HL-60/S4 treated with phorbol 12-myristate 13-acetate at 8.2 ng/mL for 4 days and 3 days (cell line): ENCODE results near the gene PTPN14.

Experiments
- in situ Hi-C: fragments of 300-500 bp; cut with MboI; formaldehyde crosslinking; loops from 2 replicates; pipeline ENCODE4 v1.15.0; 2022; ENCODE audit warnings: low sequenced_read_pairs

Gene PTPN14

DNA sequence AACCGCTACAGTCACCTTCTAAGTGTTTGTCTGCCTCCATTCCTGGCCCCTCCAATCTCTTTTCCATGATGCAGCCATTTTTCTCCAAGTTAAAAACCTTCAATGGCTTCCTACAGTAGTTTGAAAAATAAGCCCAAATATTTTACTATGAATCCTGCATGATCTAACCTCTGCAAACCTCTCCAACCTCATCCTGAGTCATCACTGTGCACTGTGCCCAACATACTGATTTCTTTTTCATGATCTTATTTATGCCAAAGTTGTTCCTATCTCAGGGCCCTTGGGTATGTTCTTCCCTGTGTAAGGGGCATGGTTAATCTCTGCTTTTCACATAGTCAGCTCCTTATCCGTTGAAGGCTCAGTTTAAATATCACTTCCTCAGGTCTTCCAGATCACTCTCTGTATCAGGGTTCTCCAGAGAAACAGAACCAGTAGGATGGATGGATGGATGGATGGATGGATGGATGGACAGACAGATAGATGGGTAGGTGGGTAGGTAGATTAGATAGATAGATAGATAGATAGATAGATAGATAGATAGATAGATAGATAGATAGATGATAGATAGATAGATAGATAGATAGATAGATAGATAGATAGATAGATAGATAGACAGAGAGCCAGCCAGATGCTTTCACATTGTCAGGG lies 18.1 kb upstream of the PTPN14 start:
- in situ Hi-C loops: no loop called here

GRCh38 chr1:214568328-214568727 lies 16.9 kb upstream of the PTPN14 start:
- in situ Hi-C loops: no loop called here

DNA sequence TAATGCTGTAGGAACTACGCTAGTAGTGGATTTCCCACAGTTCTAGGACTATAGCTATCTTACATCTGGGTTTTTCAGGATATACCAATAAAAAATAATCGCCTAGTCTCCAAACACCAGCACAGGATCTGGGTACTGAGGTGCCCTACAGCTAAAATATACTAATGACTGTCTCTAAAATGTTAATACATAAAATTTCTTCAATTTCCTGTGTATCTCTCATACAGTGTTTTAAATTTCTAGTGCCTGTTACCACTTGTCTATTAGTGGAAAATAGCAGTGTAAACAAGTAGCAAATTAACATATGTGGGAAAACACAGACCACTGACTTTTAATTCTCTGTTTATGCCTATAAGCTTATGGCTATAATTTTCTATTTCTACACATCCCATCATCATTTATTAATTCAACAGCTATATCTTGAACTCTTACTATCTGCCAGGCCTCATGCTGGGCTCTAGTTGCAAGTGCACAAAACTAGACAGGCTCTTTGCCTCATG lies 16.1 kb upstream of the PTPN14 start:
- in situ Hi-C loops: no loop called here

GRCh38 chr1:214566158-214567104 lies 15.0 kb upstream of the PTPN14 start:
- in situ Hi-C loops: no loop called here

DNA sequence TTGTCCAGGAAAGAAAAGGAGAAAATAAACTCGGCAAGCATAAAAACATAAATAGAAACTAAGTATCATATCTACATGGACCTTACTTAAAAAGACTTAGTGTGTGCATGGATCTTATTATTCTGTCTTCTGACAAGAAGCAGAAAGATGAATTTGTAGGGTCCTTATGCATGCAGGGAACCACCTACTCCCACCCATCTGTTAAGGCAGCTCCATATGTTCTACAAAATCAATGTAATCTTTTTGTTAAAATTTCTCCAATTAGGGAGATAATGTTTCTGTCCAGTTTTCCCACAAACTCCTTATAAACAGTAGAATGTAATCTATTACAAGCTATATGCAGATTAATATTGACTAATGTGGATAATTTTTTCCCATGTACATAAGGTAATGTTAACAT lies 13.9 kb upstream of the PTPN14 start:
- in situ Hi-C loops: no loop called here

- in situ Hi-C loops: no loop called here
These were observed 12.5 kb upstream of the PTPN14 start for GRCh38 chr1:214563881-214564280.

DNA sequence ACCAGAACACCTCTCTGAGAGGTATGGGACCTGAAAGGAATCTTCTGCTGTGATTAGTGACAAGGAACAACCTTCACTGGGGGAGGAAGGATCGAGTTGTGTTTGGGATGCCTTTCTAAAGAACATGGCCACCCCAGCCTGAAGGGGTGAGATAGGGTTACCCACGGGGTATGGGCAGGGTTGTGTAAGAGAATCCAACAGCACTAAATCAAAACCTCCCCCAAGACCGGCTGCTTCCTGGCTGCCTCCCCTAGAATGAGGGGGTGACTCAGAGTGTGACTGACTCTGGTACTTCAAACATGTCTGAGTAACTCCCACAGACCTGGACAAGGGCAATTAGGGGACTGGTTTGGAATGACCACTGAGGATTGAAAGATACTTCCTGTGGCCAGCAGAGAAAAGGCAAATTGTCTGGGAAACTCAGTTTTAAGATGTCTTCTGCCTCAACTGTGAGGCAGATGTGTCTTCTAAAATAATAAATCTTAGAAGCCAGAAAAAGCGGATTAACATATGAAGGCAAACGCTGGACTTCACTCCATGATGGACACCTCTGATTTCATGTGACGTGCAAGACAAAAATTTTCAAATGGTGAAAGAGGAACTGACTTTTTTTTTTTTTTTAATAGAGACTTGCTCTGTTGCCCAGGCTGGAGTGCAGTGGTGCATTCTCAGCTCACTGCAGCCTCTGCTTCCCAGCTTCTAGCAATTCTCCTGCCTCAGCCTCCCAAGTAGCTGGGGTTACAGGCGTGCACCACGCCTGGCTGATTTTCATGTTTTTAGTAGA lies 6.7 kb upstream of the PTPN14 start:
- in situ Hi-C loops: no loop called here

- in situ Hi-C loops: no loop called here
These were observed 1.8 kb upstream of the PTPN14 start for GRCh38 chr1:214553142-214553710.

- in situ Hi-C loops: no loop called here
These were observed 789 bp upstream of the PTPN14 start for GRCh38 chr1:214552174-214552608.

DNA sequence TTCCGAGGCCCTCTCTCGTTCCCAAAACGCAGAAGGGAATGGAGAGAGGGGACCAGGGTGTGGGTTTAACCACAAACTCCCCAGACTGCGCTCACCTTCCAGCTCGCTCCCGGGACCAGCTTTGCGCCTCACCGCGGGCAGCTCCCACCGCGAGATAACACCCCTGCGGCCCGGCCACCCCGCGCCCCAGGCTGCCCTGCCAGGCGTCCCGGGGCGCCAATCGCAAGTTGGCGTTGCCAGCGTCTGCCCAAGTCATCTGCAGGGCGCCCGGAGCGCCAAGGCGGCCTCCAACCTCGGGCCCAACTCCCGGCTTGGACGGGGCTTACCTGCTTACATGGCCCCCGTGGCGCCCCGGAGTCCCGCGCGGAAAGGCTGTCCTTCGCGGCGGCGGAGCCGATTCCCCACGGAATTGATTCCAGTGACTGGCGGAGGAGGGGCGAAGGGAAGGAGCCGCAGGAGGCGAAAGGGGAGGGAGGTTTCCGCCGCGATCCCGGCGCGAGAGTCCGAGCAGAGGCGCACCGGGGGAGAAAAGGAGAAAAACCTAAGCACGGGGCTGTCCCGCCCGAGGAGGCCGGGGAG lies 456 bp downstream of the PTPN14 start:
- in situ Hi-C loops: no loop called here

DNA sequence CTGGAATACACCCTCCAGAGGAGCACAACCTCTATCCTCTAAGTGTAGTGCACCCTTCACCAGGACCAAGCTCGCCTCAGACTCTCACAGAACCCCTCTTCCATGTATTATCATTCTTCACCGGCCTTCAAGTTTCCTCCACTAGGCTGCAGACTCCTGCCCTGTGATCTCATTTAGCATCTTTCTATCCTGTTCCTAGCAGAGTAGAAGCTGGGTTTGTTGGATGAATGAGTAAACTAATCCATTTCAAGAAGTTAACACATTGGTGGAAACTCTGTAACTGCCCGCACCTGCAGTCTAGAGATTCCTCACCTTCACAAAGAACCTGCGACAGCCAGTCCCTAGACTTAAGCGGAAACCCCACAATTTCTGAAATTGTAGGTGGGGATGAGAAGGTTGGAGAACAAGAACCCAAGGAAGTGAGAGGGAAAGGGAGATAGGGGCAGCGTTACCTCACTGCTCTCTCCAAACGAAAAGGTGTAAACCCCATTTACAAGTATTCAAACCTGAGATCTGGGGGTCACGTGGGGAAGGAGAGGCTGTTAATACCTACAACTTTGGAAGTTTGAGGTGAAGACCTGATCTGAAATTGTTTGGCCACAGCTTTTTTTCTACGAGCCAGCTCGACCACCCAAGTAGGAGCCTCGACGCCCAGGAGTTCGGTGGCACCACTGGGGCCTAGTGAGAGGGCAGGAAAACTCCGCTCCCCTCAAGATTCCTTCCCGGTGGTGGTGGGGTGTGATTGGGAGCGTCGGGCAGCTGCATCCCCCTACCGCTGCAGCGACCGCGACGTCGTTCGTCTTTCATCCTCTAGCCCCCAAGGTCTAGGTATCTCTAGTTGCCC lies 1.2 kb downstream of the PTPN14 start:
- in situ Hi-C loops: no loop called here

GRCh38 chr1:214549604-214550003 lies 1.8 kb downstream of the PTPN14 start:
- in situ Hi-C loops: no loop called here

- in situ Hi-C loops: no loop called here
These were observed 2.4 kb downstream of the PTPN14 start for GRCh38 chr1:214548988-214549387.

GRCh38 chr1:214548271-214548670 lies 3.1 kb downstream of the PTPN14 start:
- in situ Hi-C loops: no loop called here

- in situ Hi-C loops: no loop called here
These were observed 3.7 kb downstream of the PTPN14 start for GRCh38 chr1:214547747-214548146.

- in situ Hi-C loops: no loop called here
These were observed 4.3 kb downstream of the PTPN14 start for GRCh38 chr1:214546886-214547641.

DNA sequence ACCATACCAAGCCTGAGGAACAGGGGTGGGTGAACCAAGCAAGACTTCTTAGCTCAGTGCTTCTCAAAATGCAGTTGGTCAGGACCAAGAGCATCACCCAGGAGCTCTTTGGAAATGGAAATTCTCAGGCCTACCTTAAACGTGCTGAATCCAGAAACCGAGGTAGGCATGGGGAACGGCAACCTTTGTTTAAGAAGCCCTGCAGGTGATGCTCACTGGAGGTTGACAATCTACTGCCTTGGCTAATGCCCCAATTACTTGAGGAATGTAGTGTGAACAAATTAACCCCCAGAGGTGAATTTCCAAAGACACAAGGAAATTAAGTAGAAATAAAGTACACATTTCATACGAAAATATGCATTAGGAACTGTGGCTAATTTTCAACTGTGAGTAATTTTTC lies 5.3 kb downstream of the PTPN14 start:
- in situ Hi-C loops: no loop called here

GRCh38 chr1:214545293-214545692 lies 6.1 kb downstream of the PTPN14 start:
- in situ Hi-C loops: no loop called here

DNA sequence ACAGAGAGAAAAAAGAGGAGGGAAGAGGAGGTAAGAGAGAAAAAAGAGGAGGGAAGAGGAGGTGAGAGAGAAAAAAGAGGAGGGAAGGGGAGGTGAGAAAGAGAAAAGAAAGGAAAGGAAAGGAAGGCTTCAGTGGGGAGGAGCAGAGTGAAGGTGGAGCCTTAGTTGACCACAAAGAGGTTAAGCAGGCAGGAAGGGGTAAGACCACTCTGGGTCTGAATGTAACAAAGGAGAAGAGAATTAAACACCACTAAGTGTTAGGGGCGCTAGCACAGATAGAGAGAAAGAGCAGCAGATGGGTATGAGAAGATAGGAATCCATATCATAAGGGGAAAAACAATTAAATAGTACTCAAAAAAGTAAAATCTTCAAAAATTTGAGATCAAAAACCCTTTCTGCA lies 6.6 kb downstream of the PTPN14 start:
- in situ Hi-C loops: no loop called here
